WTC11 (cell line): ENCODE measurements around the gene GPR27. TPM values are rescaled to one million over a fixed set of nuclear protein-coding genes. Genes with fewer than 3 reads are reported as not detected.

Experiments used
- ATAC-seq: fragments of 200-7000 bp; cut with Tn5 transposase; 2 replicates; pipeline ENCODE4 v1.10.0; 2021; ENCODE audit warnings: mild to moderate bottlenecking, moderate library complexity
- CTCF ChIA-PET: fragments of 300-600 bp; sonication (Branson Sonifier 250); formaldehyde crosslinking; loops from one replicate; lab custom pipeline; 2021; ENCODE audit warnings: antibody characterized with exemption; lab: Charles Lee
- POLR2A ChIA-PET: fragments of 350-600 bp; sonication (Branson Sonifier 250); formaldehyde crosslinking; loops from one replicate; lab custom pipeline; 2021; ENCODE audit warnings: antibody characterized with exemption; lab: Charles Lee
- DNase-seq: peaks from one replicate; pipeline ENCODE4 v3.0.0; 2021; ENCODE audit warnings: low spot score
- H3K27ac Mint-ChIP-seq: 2 replicates; pipeline ENCODE4 v1.8.0; 2021; ENCODE audit warnings: mixed read lengths
- H3K27me3 Mint-ChIP-seq: 2 replicates; pipeline ENCODE4 v1.8.0; 2021; ENCODE audit warnings: low read depth, mild to moderate bottlenecking, moderate library complexity, mixed read lengths
- H3K36me3 Mint-ChIP-seq: 2 replicates; pipeline ENCODE4 v1.8.0; 2021; ENCODE audit warnings: mixed read lengths
- H3K4me1 Mint-ChIP-seq: 2 replicates; pipeline ENCODE4 v1.8.0; 2022; ENCODE audit warnings: mixed read lengths
- H3K4me3 Mint-ChIP-seq: 2 replicates; pipeline ENCODE4 v1.8.0; 2021; ENCODE audit warnings: mild to moderate bottlenecking, moderate library complexity, mixed read lengths
- H3K9me3 Mint-ChIP-seq: 2 replicates; pipeline ENCODE4 v1.8.0; 2021; ENCODE audit warnings: mixed read lengths
- ATF2 ChIP-seq: sonication (generic); formaldehyde crosslinking; IDR thresholded peaks from 2 replicates; pipeline ENCODE4 v1.8.1; 2022; ENCODE audit warnings: low read depth, missing genetic modification reagents, borderline replicate concordance
- E2F1 ChIP-seq: sonication (generic); formaldehyde crosslinking; IDR thresholded peaks from 2 replicates; pipeline ENCODE4 v1.8.0; 2022; ENCODE audit warnings: mild to moderate bottlenecking, missing genetic modification reagents
- FOXK1 ChIP-seq: sonication (generic); formaldehyde crosslinking; IDR thresholded peaks from 2 replicates; pipeline ENCODE4 v1.8.0; 2022; ENCODE audit warnings: mild to moderate bottlenecking, moderate library complexity, missing genetic modification reagents
- HMGA2 ChIP-seq: fragments of 250-450 bp; sonication (Bioruptor Pico); IDR thresholded peaks from 2 replicates; pipeline ENCODE4 v1.4.0; 2021; ENCODE audit warnings: mild to moderate bottlenecking, moderate library complexity
- IRF1 ChIP-seq: sonication (generic); formaldehyde crosslinking; IDR thresholded peaks from 2 replicates; pipeline ENCODE4 v1.8.0; 2023; ENCODE audit warnings: missing genetic modification reagents
- JAZF1 ChIP-seq: fragments of 250-450 bp; sonication (Bioruptor Pico); IDR thresholded peaks from 2 replicates; pipeline ENCODE4 v1.9.0; 2021; ENCODE audit warnings: moderate library complexity, mild to moderate bottlenecking, inconsistent platforms
- KAT7 ChIP-seq: sonication (generic); formaldehyde crosslinking; IDR thresholded peaks from 2 replicates; pipeline ENCODE4 v1.8.1; 2023; ENCODE audit warnings: missing genetic modification reagents, mild to moderate bottlenecking, borderline replicate concordance
- NR1H2 ChIP-seq: sonication (generic); formaldehyde crosslinking; IDR thresholded peaks from 2 replicates; pipeline ENCODE4 v1.9.0; 2021; ENCODE audit warnings: mild to moderate bottlenecking, moderate library complexity, missing genetic modification reagents
- OVOL2 ChIP-seq: fragments of 250-450 bp; sonication (Bioruptor Pico); IDR thresholded peaks from 2 replicates; pipeline ENCODE4 v1.9.0; 2021; ENCODE audit warnings: mild to moderate bottlenecking, borderline replicate concordance
- RORB ChIP-seq: fragments of 250-450 bp; sonication (Bioruptor Pico); IDR thresholded peaks from 2 replicates; pipeline ENCODE4 v1.9.0; 2021; ENCODE audit warnings: mild to moderate bottlenecking
- TCF7 ChIP-seq: sonication (generic); formaldehyde crosslinking; IDR thresholded peaks from 2 replicates; pipeline ENCODE4 v1.8.0; 2022; ENCODE audit warnings: mild to moderate bottlenecking, low read depth, missing genetic modification reagents, moderate library complexity
- TEAD1 ChIP-seq: sonication (generic); formaldehyde crosslinking; IDR thresholded peaks from 2 replicates; pipeline ENCODE4 v1.8.0; 2022; ENCODE audit warnings: mild to moderate bottlenecking, missing genetic modification reagents
- TEAD4 ChIP-seq: sonication (generic); formaldehyde crosslinking; IDR thresholded peaks from 2 replicates; pipeline ENCODE4 v1.8.0; 2022; ENCODE audit warnings: mild to moderate bottlenecking, missing genetic modification reagents
- ZNF263 ChIP-seq: sonication (generic); formaldehyde crosslinking; IDR thresholded peaks from 2 replicates; pipeline ENCODE4 v1.8.1; 2022; ENCODE audit warnings: low read depth, mild to moderate bottlenecking, moderate library complexity, missing genetic modification reagents
- ZNF423 ChIP-seq: fragments of 250-450 bp; sonication (Bioruptor Pico); IDR thresholded peaks from 2 replicates; pipeline ENCODE4 v2.1.2; 2022; ENCODE audit warnings: mild to moderate bottlenecking, moderate library complexity
- ZNF532 ChIP-seq: fragments of 250-450 bp; sonication (Bioruptor Pico); IDR thresholded peaks from 2 replicates; pipeline ENCODE4 v1.9.0; 2021; ENCODE audit warnings: mild to moderate bottlenecking, borderline replicate concordance
- total RNA-seq: library from RNA; stranded (reverse); gene quantifications from 3 replicates; pipeline ENCODE4 v1.2.3, GENCODE V29; 2021

The GPR27 gene
- total RNA-seq, 1 experiment from 2014 or later = 16.4 TPM

- TF ChIP-seq ZNF532 = no peak
- TF ChIP-seq TEAD1 (CRISPR knock-in tag) = no peak
- TF ChIP-seq, all 79 proteins: peak for 0
These were observed 43.8 kb downstream of the GPR27 start (continued) for GRCh38 chr3:71797455-71797854.

GRCh38 chr3:71800023-71800422, 46.4 kb downstream of the GPR27 start:
- Mint-ChIP-seq H3K27me3 (peaks cover 3% of the 10 kb centered on the region), H3K27ac (no peak overlapping the region), H3K4me3 (no peak overlapping the region), H3K4me1 (peaks cover 38% of the 10 kb centered on the region), H3K9me3 (no peaks in the 10 kb centered on the region), H3K36me3 (no peaks in the 10 kb centered on the region)
- ChIA-PET CTCF (no interaction called here), POLR2A (no interaction called here)
- DNase-seq = no peak
- no peak for TF ChIP-seq KAT7
- TF ChIP-seq ZNF263 (CRISPR knock-in tag) = no peak
- TF ChIP-seq OVOL2 (CRISPR knock-in tag) = no peak
- TF ChIP-seq HMGA2 = no peak
- TF ChIP-seq ATF2 (CRISPR knock-in tag) = no peak
- TF ChIP-seq TEAD4 (CRISPR knock-in tag) = no peak
- TF ChIP-seq ZNF423 = no peak
- TF ChIP-seq RORB = no peak
- TF ChIP-seq FOXK1 = no peak
- no peak for TF ChIP-seq E2F1
- no peak for TF ChIP-seq NR1H2 (CRISPR knock-in tag)
- no peak for TF ChIP-seq IRF1 (CRISPR knock-in tag)
- ATAC-seq = no peak

GRCh38 chr3:71801986-71802385, 48.3 kb downstream of the GPR27 start:
- Mint-ChIP-seq H3K4me1 (peaks cover 42% of the 10 kb centered on the region), H3K27me3 (peaks cover 6% of the 10 kb centered on the region), H3K36me3 (no peaks in the 10 kb centered on the region), H3K4me3 (no peak overlapping the region), H3K27ac (no peak overlapping the region), H3K9me3 (no peaks in the 10 kb centered on the region)
- ATAC-seq (no peak), DNase-seq (no peak)
- CTCF ChIA-PET = no interaction called here
- no peak for TF ChIP-seq TCF7 (CRISPR knock-in tag)
- TF ChIP-seq JAZF1 (CRISPR knock-in tag) = no peak
- POLR2A ChIA-PET = no interaction called here
